ENCODE measurements around the gene GRIK2.

Gene GRIK2

GRCh38 chr6:101650402-101651100, 257.0 kb downstream of the GRIK2 start:
- DNase-seq: no peak

DNA sequence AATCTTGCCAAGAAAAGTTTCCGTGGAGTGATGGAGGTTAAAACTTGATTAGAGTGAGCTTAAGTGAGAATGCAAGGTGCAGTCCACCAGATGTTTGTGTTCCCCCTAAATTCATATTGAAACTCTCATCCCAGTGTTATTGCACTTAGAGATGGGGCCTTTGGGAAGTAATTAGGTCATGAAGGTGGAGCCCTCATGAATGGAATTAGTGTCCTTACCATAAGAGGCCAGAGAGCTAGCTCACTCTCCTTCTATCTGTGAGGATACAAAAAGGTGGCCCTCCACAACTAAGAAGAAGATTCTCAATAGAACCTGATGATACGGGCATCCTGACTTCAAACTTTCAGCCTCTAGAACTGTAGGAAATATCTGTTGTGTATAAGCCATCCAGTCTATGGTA, 258.6 kb downstream of the GRIK2 start:
- DNase-seq: no peak

DNA sequence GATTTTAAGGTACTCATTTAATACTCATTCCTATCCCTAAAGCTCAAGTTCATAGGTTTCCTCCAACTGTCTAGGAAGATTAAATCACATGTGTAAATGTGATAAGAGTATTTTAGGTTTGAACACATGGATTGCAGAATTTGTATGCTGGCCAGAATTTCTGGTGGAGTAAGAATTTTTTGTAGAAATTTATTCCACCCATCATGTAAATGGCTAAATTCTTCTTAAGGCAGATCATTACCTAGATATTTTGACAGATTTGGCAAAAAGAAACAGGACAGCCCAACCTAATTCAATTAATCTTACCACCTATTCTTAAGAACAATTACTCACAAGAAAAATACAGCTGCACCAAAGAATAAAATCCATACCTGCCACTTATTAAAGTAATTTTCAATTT, 261.6 kb downstream of the GRIK2 start:
- no peak for DNase-seq

GRCh38 chr6:101662111-101662897, 268.8 kb downstream of the GRIK2 start:
- DNase-seq: no peak

GRCh38 chr6:101663100-101663499, 269.6 kb downstream of the GRIK2 start:
- DNase-seq: no peak

DNA sequence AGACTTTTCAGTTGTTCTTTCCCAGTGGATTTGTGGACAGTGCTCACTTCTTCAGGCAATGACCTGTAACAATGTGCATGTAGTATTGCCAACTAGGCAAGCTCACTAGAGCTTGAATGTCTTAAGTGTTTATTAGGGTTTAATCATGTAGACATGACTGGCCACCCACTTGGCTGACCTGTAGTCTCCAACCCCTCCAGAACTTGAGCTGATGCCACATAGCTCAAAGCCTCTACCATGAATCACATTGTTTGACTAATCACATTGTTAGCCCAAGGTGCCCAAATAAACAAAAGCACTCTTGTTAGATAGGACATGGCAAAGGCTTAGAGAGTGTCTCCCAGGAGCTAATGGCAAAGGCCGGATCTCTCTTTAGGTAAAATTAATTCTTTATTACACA, 272.7 kb downstream of the GRIK2 start:
- no peak for DNase-seq

DNA sequence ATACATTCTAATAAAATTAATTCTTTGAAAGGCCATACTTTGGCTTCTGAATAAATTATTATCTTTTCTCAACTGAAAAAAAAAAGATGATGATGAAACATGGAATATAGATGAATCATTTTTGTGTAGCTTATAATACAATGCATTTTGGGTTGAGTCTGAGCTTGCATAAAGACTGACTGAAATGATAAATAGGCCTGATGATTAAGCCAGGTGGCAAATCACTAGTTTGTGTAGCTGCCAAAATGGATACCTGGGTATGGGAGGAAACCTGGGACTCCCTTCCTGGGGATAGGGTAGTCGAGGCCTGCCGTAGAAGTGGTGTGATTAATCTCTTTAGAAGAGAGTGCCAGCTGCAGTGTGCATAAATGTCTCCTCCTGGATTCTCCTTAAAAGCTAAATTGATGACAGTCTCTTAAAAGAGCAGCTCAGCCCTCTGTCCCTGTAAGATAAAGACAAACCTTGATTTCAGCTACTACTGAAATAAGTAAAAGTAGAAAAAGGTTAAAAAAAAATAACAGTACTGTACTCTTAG, 275.1 kb downstream of the GRIK2 start:
- no peak for DNase-seq

DNA sequence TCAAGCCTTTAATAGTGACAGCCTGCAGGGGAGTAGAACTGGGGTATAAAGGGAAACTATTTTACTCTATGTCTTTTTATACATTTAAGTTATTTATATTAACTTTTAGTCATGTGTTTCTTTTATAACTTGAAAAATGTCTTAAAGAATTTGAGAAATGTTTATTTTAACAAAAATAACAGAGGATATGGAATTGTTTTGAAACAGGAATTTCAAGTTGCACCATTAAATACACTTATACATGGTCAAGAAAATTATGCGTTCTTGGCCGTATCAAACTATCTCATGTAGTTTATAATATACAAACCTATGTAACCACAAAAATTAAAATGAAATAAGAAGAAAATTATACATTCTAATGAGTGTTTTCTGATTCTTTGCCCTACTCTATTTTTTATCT, 282.7 kb downstream of the GRIK2 start:
- no peak for DNase-seq

DNA sequence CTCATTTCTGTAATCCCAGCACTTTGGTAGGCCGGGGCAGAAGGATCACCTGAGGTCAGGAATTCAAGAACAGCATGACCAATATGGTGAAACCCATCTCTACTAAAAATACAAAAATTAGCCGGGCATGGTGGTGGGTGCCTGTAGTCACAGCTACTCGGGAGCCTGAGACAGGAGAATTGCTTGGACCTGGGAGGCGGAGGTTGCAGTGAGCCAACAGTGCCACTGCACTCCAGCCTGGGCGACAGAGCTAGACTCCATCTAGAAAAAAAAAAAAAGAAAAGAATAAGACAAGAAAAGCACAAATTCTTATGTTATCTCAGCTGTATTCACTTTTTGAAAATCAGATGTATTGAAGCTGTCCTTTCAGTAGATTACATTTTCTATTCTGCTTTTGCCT, 289.4 kb downstream of the GRIK2 start:
- DNase-seq: no peak

DNA sequence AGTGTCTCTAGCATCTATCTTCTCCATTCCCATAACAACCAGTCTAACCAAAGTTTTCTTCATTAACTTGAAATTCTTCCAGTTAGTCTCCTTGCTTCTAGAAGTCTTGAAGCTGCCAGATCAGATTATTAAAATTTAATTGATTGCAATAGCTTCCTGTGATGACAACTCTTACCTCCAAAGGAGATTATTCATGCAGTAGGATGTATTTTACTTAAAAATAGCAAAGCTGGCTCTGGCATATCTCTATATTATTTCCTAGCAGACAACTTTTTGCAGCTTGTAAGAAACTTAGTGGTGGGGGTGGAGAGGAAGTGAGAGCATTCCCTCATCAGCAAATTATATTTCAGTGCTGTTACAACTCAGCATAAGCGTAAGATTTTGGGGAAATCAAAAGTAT, 290.4 kb downstream of the GRIK2 start:
- DNase-seq: no peak

GRCh38 chr6:101686653-101687052, 293.1 kb downstream of the GRIK2 start:
- no peak for DNase-seq

DNA sequence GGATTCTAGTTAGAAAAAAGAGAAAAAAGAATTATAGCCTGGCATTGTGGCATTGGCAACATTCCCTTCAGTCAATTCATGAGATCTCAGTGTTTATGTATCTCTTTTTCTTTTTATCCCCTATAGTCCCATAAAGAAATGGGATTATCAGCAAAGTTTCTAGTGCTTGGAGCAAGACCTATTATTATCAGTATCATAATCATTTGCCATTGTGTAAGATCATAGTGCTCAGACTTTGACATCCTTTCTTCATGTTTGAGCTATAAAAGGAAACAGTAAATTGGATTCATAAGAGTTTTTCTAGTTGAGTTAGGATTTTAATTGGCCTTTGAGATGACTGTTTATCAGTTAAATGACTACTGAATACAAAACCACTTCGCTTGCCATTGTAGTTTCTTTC, 295.6 kb downstream of the GRIK2 start:
- no peak for DNase-seq

DNA sequence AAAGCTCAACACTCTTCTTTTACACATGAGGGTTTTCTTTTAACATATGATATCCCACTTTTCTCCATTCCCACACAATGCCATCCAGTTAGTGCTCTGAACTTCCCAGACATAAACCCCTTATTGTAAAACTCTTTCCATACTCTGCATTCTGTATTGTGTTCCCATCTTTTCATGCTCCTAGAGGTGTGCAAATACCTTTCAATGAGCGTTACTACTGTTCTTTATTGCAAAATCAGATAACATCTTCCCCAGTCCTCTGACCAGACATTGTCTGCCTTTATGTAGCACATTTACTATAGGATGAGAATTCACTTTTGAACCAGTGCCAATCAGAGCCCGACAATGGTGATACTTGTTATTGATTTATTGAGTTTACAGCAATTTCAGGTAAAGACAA, 296.2 kb downstream of the GRIK2 start:
- no peak for DNase-seq

- DNase-seq: no peak
Measured at GRCh38 chr6:101700655-101701054, 307.1 kb downstream of the GRIK2 start.

GRCh38 chr6:101703311-101703710, 309.8 kb downstream of the GRIK2 start:
- DNase-seq: no peak

DNA sequence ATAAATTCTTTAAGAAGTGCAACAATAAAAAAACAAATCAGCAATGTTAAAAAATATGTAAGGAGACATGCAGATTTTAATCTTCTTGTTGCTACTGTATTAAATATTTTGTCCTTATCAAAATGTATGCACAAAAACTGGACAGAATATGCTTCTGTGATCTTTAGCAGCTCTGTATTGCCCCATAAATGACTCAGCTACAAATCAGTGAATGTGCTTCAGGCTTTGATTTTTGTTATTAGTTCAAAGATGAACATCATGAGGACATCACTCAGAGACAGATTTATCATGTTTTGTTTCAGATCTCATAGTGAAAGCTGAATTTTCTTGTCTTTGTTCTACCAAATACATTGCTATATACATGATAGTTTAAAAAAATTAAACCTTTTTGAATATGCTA, 312.4 kb downstream of the GRIK2 start:
- no peak for DNase-seq

GRCh38 chr6:101706576-101706975, 313.1 kb downstream of the GRIK2 start:
- DNase-seq: no peak

- DNase-seq: no peak
Measured at GRCh38 chr6:101711518-101711917, 318.0 kb downstream of the GRIK2 start.

- no peak for DNase-seq
Measured at GRCh38 chr6:101716387-101716786, 322.9 kb downstream of the GRIK2 start.

DNA sequence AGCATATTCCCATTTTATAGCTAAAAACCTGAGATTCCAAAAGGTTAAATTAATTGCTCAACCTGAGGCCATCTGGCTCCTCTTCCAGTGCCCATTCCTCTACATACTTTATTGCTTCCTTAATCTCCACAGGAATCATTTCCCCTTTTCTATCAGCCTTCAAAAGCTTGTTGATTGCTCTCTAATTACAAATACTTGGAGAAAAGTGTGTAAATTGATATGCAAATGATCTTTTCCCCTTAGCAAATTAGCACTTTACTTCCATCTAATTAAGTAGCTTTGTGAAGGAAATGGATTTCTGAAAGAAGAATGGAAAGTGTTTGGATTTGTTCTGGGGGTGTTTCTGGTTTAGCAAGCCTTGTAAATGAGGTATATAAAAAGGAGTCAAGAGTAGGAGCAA, 323.3 kb downstream of the GRIK2 start:
- no peak for DNase-seq

DNA sequence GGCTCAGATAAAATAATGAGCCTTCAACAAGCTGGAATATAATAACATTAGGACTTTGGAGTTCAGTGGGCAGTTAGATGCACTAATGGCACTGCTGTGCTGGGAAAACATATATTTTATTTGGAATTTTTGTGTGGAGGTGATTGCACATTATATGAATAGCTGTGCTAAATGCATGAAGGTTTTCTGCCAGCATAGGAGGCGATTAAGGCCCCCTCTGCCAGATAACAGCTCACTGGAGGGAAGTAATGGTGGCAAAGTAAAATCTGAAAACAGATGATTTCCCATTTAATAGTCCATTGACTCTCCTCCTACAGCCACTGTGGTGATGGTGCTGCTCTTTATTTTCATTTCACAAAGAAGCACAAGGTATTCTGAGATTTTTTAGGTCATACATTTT, 326.0 kb downstream of the GRIK2 start:
- no peak for DNase-seq

GRCh38 chr6:101722471-101722870, 329.0 kb downstream of the GRIK2 start:
- DNase-seq: no peak

DNA sequence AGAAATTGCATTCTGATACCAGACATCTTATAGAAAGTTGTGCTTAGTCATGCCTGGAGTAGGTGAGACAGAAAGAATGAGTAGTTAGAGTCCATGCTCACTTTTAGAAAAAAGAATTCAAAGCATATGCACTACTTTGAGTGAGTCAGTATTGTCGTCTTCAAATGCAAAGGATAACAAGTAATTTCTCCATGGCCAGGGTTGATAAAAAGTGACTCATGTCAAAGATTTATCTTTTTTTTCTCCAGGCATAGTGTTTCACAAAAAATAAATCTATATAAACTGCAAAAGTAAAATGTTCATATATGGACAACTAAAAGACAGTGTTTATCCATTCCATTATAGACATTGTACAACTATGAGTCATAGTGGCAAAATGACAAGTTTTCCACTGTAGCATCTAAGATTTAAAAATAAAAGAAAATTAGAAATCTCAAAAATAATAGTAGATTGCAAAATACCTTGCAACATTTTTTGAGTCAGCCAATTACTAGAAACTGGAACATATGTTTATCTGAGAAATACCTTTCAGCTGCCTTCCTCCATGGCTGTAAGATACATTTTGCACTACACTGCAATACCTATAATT, 329.6 kb downstream of the GRIK2 start:
- DNase-seq: no peak

- DNase-seq: no peak
Measured at GRCh38 chr6:101728388-101728787, 334.9 kb downstream of the GRIK2 start.
